ENCODE results near the gene IMMP2L. TPM values are rescaled to one million over a fixed set of nuclear protein-coding genes. Genes with fewer than 3 reads are reported as not detected.

IMMP2L gene
- polyA plus RNA-seq, 1 experiment: 5.8 TPM

GRCh38 chr7:110762546-110763225 is 799.6 kb downstream of the IMMP2L start:
- POLR2A ChIA-PET: no interaction called here

GRCh38 chr7:110760341-110760740 is 802.0 kb downstream of the IMMP2L start:
- CTCF ChIA-PET: no interaction called here
- no peaks in the 10 kb centered on the region for H3K27me3 ChIP-seq (ENCODE audit: control insufficient read depth, insufficient read depth, low read length)
- H3K36me3 ChIP-seq (ENCODE audit: control insufficient read depth, insufficient read depth, low read length): no peaks in the 10 kb centered on the region
- TF ChIP-seq, protein P1, sequence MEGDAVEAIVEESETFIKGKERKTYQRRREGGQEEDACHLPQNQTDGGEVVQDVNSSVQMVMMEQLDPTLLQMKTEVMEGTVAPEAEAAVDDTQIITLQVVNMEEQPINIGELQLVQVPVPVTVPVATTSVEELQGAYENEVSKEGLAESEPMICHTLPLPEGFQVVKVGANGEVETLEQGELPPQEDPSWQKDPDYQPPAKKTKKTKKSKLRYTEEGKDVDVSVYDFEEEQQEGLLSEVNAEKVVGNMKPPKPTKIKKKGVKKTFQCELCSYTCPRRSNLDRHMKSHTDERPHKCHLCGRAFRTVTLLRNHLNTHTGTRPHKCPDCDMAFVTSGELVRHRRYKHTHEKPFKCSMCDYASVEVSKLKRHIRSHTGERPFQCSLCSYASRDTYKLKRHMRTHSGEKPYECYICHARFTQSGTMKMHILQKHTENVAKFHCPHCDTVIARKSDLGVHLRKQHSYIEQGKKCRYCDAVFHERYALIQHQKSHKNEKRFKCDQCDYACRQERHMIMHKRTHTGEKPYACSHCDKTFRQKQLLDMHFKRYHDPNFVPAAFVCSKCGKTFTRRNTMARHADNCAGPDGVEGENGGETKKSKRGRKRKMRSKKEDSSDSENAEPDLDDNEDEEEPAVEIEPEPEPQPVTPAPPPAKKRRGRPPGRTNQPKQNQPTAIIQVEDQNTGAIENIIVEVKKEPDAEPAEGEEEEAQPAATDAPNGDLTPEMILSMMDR (IDR thresholded peaks at IDR 0.05; ENCODE audit: insufficient read depth, low read depth, low read length): no peak
- POLR2A ChIA-PET: no interaction called here
- no peak for DNase-seq (ENCODE audit: low read depth)
- H3K4me3 ChIP-seq (ENCODE audit: low read depth, low read length): no peak overlapping the region

More at GRCh38 chr7:110762546-110763225, 799.6 kb downstream of the IMMP2L start:
- no peak overlapping the region for H3K4me3 ChIP-seq (ENCODE audit: low read depth, low read length)
- CTCF ChIA-PET: interaction anchor here (1.5 kb wide), 1 partner anchor 15 kb away, joined by 4 read pairs; no protein-coding TSS in a partner anchor
- no peaks in the 10 kb centered on the region for H3K36me3 ChIP-seq (ENCODE audit: control insufficient read depth, insufficient read depth, low read length)
- DNase-seq (ENCODE audit: low read depth): no peak
- TF ChIP-seq, protein P1 (IDR thresholded peaks at IDR 0.05; ENCODE audit: insufficient read depth, low read depth, low read length): no peak
- no peaks in the 10 kb centered on the region for H3K27me3 ChIP-seq (ENCODE audit: control insufficient read depth, insufficient read depth, low read length)

- H3K36me3 ChIP-seq (ENCODE audit: control insufficient read depth, insufficient read depth, low read length): no peaks in the 10 kb centered on the region
- no peak overlapping the region for H3K4me3 ChIP-seq (ENCODE audit: low read depth, low read length)
- H3K27me3 ChIP-seq (ENCODE audit: control insufficient read depth, insufficient read depth, low read length): no peaks in the 10 kb centered on the region
- ChIA-PET POLR2A (no interaction called here), CTCF (no interaction called here)
- TF ChIP-seq, protein P1 (IDR thresholded peaks at IDR 0.05; ENCODE audit: insufficient read depth, low read depth, low read length): no peak
- DNase-seq (ENCODE audit: low read depth): no peak
These were observed 803.2 kb downstream of the IMMP2L start for GRCh38 chr7:110759069-110759468.

DNA sequence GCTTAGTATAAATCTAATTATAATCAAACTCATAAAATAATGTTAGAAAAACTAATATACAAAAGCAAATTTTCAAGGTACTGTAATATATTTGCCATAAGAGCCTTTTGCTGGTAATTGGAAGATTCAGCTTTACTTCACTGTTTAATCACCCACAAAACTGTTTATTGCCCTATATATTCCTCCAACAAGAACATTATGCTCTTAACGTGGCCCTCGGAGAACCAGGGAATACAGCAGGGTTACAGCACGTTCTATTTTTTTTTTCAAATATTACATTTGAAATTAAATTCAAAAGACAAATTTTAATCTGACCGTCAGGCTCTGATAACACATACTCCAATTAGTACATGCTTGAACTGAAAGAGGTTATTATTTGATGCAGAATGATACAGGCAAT is 807.6 kb downstream of the IMMP2L start:
- ChIA-PET POLR2A (no interaction called here), CTCF (no interaction called here)
- DNase-seq (ENCODE audit: low read depth): no peak
- TF ChIP-seq, protein P1 (IDR thresholded peaks at IDR 0.05; ENCODE audit: insufficient read depth, low read depth, low read length): no peak
- Histone ChIP-seq H3K27me3 (ENCODE audit: control insufficient read depth, insufficient read depth, low read length) (no peaks in the 10 kb centered on the region), H3K4me3 (ENCODE audit: low read depth, low read length) (no peak overlapping the region), H3K36me3 (ENCODE audit: control insufficient read depth, insufficient read depth, low read length) (no peaks in the 10 kb centered on the region)

- Histone ChIP-seq H3K36me3 (ENCODE audit: control insufficient read depth, insufficient read depth, low read length) (no peaks in the 10 kb centered on the region), H3K4me3 (ENCODE audit: low read depth, low read length) (no peak overlapping the region), H3K27me3 (ENCODE audit: control insufficient read depth, insufficient read depth, low read length) (no peaks in the 10 kb centered on the region)
- TF ChIP-seq, protein P1 (IDR thresholded peaks at IDR 0.05; ENCODE audit: insufficient read depth, low read depth, low read length): no peak
- CTCF ChIA-PET: no interaction called here
- POLR2A ChIA-PET: no interaction called here
- no peak for DNase-seq (ENCODE audit: low read depth)
These were observed 811.2 kb downstream of the IMMP2L start for GRCh38 chr7:110750931-110751605.
